Measurements from ENCODE around the gene TMEM250.

The TMEM250 gene

GRCh38 chr9:136082496-136083361 is 35.9 kb downstream of the TMEM250 start:
- no peak for DNase-seq (ENCODE audit: low read depth in 2 of 2)

- DNase-seq (ENCODE audit: low read depth in 2 of 2), result no peak
Observed at GRCh38 chr9:136081826-136082495, 36.7 kb downstream of the TMEM250 start.

- no peak for DNase-seq (ENCODE audit: low read depth in 2 of 2)
Observed at GRCh38 chr9:136081113-136081825, 37.4 kb downstream of the TMEM250 start.

GRCh38 chr9:136080716-136081112 is 38.0 kb downstream of the TMEM250 start:
- no peak for DNase-seq (ENCODE audit: low read depth in 2 of 2)

GRCh38 chr9:136079916-136080246 is 38.8 kb downstream of the TMEM250 start:
- DNase-seq (ENCODE audit: low read depth in 2 of 2), result no peak

GRCh38 chr9:136079211-136079915 is 39.3 kb downstream of the TMEM250 start:
- no peak for DNase-seq (ENCODE audit: low read depth in 2 of 2)

- no peak for DNase-seq (ENCODE audit: low read depth in 2 of 2)
Observed at GRCh38 chr9:136078498-136079011, 40.1 kb downstream of the TMEM250 start.

- no peak for DNase-seq (ENCODE audit: low read depth in 2 of 2)
Observed at GRCh38 chr9:136078024-136078423, 40.7 kb downstream of the TMEM250 start.

GRCh38 chr9:136077491-136077890 is 41.2 kb downstream of the TMEM250 start:
- no peak for DNase-seq (ENCODE audit: low read depth in 2 of 2)

GRCh38 chr9:136075881-136076678 is 42.6 kb downstream of the TMEM250 start:
- no peak for DNase-seq (ENCODE audit: low read depth in 2 of 2)

- DNase-seq (ENCODE audit: low read depth in 2 of 2), result no peak
Observed at GRCh38 chr9:136075134-136075841, 43.4 kb downstream of the TMEM250 start.

- no peak for DNase-seq (ENCODE audit: low read depth in 2 of 2)
Observed at GRCh38 chr9:136074706-136075105, 44.0 kb downstream of the TMEM250 start.

All from activated CD8-positive, alpha-beta memory T cell treated with anti-CD3 and anti-CD28 coated beads for 4 hours (primary cell).